Measurements from ENCODE around the gene RESP18.
A peak's percentile ranks its signal among the peaks of the same experiment; 100 is the strongest.

RESP18 gene

DNA sequence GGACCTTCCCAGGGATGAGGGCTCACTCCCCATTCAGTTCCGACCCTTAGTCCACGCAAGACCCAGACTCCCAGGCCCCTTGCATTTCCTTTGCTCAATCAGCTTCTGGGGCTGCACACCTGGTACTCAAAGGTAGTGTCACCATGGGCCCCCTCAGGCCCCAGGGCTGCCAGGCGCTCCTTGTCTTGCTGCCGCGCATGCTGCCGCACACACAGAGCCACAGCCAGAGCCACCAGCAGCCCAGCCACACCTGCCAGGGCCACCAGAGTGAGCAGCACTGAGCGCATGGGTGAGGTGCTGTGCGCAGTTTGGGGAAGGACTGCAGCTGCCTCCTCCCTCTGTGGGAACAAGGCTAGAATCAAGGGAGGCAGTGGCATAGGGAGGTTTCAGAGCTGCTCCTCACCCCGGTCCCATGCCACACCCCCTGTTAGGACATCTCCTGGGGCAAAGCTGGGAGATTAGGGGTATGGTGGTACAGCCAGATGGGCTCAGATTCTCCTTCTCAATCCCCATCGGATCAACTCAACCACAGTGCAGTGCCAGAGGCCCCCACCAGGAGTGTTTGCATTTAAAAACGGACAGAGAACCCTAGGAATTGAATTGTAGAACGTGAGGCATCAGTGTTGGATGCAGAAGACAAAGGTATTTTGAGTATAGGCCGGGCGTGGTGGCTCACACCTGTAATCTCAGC lies 34.6 kb downstream of the RESP18 start:
- FAIRE-seq (no peak), DNase-seq (ENCODE audit: insufficient read length) (no peak)
- no peak for TF ChIP-seq POLR2AphosphoS5 (IDR thresholded peaks at IDR 0.05; ENCODE audit: low read depth, low read length)

DNA sequence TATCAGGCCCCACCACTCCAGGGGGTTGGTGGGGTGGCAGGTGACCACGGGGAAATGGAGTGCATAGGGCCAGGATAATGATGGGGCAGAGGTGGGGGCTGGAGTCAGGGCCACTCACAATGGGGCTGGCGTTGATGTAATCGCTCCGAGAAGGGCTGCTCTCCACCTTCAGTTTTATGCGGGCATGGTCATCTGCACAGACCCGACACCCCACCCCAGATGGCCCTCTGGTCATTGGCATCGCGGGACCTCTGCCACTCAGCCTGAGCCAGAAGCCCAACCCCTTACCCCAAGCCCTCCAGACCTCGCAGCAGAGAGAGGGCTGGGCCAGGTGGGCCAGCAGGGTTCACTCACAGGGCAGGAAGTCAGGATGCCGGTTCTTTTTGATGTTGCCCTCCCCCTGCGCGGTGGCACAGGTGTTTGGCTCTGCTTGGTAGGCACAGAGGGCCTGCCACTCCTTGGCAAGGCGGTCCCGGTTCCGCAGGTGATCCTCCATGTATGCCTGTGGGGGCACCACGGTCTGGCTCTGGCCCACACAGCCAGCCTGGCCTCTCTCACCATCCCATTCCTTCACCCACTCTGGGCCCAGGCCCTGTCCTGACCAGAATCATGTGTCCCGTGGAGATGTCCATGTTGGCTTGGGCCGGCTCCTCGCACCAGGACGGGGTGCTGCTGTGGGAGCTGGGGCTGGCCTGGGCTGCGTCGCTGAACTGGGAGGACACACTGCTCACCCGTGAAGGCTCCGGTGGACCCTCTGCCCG lies 35.7 kb downstream of the RESP18 start:
- FAIRE-seq (no peak), DNase-seq (ENCODE audit: insufficient read length) (no peak)
- TF ChIP-seq POLR2A (IDR thresholded peaks at IDR 0.05; ENCODE audit: low read depth, low read length) (no peak), TAF1 (IDR thresholded peaks at IDR 0.05; ENCODE audit: borderline replicate concordance, low read depth, low read length) (no peak), POLR2AphosphoS5 (IDR thresholded peaks at IDR 0.05; ENCODE audit: low read depth, low read length) (no peak)

DNA sequence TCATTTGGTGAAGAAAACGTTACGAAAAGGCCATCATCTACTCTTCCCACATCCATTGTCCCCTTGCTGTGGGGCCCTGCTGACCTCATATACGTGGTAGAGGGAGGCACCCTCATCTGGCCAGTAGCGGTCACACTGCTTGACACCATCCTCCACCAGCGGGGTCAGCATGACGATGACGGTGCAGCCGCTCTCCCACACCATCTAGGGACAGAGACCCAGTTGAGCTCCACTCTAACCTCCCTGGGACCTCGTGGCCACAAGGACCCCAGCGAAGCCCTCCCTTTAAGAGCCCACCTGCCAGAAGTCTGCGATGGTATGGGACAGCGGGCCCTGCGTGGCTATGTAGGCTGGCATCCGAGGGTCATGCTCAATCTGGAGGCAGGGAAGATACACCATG lies 36.4 kb downstream of the RESP18 start:
- no peak for FAIRE-seq
- TF ChIP-seq POLR2A (IDR thresholded peaks at IDR 0.05; ENCODE audit: low read depth, low read length) (no peak), TAF1 (IDR thresholded peaks at IDR 0.05; ENCODE audit: borderline replicate concordance, low read depth, low read length) (no peak), POLR2AphosphoS5 (IDR thresholded peaks at IDR 0.05; ENCODE audit: low read depth, low read length) (no peak)
- no peak for DNase-seq (ENCODE audit: insufficient read length)

DNA sequence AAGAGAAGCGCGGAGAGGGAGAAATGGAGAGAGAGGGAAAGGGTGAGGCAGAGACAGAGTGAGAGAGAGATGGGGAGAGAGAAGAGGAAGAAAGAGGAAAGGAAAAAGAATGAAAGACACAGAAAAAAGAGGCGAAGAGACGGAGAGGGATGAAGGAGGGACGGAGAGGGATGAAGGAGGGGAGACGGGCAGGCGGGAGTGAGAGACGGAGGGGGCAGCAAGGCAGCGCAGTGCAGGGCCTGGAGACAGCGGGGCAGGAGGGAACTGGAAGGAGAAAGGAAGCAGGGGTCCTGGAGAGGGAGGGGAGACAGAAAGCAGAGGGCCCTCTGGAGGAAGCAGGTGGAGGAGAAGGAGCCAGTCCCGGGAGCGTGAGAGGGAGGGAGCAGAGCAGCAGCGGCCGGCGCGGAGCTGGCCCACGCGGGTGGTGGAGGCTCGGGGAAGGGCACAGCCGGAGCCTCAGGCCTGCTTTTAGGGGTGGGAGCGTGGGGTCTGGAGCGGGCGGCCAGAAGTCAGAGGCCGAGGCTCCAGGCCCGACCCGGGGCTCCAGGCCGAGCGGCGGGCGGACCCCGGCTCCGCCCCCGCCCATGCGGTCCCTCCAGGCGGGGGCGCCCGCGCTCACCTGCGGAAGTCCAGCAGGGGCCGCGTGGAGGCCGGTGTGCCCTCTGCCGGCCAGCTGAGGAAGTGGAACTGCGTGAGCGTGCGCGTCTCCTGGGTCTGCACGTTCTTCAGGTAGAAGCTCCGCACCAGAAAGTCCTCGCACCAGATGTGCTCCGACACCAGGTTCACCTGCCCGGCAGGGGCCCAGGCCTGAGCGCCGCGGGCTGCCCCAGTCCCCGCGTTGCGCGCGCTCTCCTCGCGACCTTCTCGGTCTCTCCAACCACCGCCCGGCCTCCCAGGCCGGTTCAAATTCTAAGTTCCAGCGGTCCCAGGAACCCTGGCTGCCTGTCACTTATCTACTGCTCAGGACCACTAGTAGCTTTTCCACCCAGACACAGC lies 37.9 kb downstream of the RESP18 start:
- TF ChIP-seq POLR2A (IDR thresholded peaks at IDR 0.05; ENCODE audit: low read depth, low read length) (peak; percentile 55; the same call in 1 of the 2 replicates), TAF1 (IDR thresholded peaks at IDR 0.05; ENCODE audit: borderline replicate concordance, low read depth, low read length) (no peak), POLR2AphosphoS5 (IDR thresholded peaks at IDR 0.05; ENCODE audit: low read depth, low read length) (no peak)
- peak; percentile 99 for DNase-seq (ENCODE audit: insufficient read length)
- FAIRE-seq = peak; percentile 99

DNA sequence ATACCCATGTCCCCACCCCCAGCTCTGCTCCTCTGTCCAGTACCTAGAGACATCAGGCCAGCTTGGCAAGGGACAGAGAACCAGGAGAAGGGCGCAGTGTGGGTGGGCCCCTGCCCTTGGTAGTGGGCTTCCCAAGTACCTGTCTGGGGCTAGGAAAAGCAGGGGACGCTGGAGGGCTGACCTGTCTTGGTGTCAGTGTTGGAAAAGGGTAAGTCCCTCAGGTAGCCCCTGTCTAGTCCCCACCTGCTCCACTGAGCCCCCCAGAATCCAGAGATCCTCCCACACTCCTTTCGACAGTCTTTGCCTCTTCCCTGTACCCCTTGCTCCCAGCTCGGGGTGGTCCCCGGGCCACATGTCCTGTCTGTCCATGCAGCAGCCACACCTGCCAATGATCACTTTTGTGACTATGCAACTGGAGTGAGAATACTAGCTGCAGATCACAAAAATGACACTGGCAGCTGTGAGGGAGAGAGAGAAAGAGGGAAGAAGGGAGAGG lies 38.8 kb downstream of the RESP18 start:
- DNase-seq (ENCODE audit: insufficient read length) (no peak), FAIRE-seq (no peak)
- TF ChIP-seq TAF1 (IDR thresholded peaks at IDR 0.05; ENCODE audit: borderline replicate concordance, low read depth, low read length) (no peak), POLR2A (IDR thresholded peaks at IDR 0.05; ENCODE audit: low read depth, low read length) (no peak), POLR2AphosphoS5 (IDR thresholded peaks at IDR 0.05; ENCODE audit: low read depth, low read length) (no peak)

DNA sequence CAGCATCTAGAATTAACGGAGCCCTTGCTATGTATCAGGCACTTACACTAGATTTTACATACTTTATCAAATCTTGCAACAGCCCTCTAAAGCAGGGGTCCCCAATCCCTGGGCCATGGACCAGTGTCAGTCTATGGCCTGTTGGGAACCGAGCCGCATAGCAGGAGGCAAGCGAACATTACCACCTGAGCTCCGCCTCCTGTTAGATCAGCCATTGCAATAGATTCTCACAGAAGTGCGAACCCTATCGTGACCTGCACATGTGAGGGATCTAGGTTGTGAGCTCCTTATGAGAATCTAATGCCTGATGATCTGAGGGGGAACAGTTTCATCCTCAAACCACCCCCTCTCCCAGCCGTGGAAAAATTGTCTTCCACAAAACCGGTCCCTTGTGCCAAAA lies 39.9 kb downstream of the RESP18 start:
- DNase-seq (ENCODE audit: insufficient read length) (no peak), FAIRE-seq (no peak)
- TF ChIP-seq POLR2AphosphoS5 (IDR thresholded peaks at IDR 0.05; ENCODE audit: low read depth, low read length) (no peak), TAF1 (IDR thresholded peaks at IDR 0.05; ENCODE audit: borderline replicate concordance, low read depth, low read length) (no peak), POLR2A (IDR thresholded peaks at IDR 0.05; ENCODE audit: low read depth, low read length) (no peak)

DNA sequence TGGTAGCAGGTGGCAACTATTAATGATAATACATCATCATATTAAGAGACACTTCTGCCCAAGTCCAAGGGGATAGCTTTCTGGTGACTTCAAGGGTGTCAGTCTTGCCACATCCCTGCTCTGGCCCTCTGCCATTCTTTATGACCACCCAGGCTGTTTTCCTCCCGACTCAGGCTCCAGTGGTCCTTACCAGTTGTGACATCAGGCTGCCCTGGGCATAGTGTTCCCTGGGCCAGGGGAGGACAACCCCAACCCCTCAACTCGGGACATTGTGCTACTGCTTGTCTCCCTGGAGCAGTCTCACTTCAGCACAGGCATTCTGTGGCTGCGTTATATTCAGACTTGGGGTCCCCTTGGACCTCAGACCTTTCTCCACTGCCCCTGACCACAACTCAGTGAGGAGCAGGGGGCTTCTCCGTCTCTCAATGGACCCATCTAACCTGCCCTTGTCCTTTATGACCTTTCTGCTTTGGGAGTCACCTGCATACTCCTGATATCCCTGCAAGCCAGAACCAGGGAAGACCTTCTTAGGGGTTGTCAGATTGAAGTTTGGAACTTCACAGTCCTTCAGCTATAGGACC lies 40.5 kb downstream of the RESP18 start:
- no peak for FAIRE-seq
- no peak for TF ChIP-seq POLR2AphosphoS5 (IDR thresholded peaks at IDR 0.05; ENCODE audit: low read depth, low read length)
- no peak for TF ChIP-seq TAF1 (IDR thresholded peaks at IDR 0.05; ENCODE audit: borderline replicate concordance, low read depth, low read length)
- no peak for TF ChIP-seq POLR2A (IDR thresholded peaks at IDR 0.05; ENCODE audit: low read depth, low read length)

DNA sequence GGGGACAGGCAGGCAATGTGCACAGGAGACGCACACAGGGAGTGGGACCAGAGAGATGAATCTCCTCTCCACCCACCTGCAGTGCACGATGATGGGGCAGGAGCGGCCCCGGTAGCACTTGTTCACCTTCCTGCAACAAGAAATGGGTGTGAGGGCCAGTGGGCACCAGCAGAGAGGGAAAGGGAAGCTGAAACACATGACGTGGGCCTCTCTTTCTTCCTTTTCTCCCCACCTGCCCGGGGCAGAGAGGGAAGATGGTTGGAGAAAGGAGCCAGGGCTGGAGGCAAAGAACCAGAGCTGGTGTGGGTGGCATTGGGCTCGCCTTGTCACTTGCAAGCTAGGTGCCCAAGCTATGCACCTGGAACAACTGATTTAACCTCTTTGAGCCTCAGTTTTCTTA lies 41.1 kb downstream of the RESP18 start:
- FAIRE-seq (no peak), DNase-seq (ENCODE audit: insufficient read length) (no peak)
- TF ChIP-seq TAF1 (IDR thresholded peaks at IDR 0.05; ENCODE audit: borderline replicate concordance, low read depth, low read length) (no peak), POLR2AphosphoS5 (IDR thresholded peaks at IDR 0.05; ENCODE audit: low read depth, low read length) (no peak), POLR2A (IDR thresholded peaks at IDR 0.05; ENCODE audit: low read depth, low read length) (no peak)

More for the DNA sequence above, 40.5 kb downstream of the RESP18 start:
- no peak for DNase-seq (ENCODE audit: insufficient read length)

DNA sequence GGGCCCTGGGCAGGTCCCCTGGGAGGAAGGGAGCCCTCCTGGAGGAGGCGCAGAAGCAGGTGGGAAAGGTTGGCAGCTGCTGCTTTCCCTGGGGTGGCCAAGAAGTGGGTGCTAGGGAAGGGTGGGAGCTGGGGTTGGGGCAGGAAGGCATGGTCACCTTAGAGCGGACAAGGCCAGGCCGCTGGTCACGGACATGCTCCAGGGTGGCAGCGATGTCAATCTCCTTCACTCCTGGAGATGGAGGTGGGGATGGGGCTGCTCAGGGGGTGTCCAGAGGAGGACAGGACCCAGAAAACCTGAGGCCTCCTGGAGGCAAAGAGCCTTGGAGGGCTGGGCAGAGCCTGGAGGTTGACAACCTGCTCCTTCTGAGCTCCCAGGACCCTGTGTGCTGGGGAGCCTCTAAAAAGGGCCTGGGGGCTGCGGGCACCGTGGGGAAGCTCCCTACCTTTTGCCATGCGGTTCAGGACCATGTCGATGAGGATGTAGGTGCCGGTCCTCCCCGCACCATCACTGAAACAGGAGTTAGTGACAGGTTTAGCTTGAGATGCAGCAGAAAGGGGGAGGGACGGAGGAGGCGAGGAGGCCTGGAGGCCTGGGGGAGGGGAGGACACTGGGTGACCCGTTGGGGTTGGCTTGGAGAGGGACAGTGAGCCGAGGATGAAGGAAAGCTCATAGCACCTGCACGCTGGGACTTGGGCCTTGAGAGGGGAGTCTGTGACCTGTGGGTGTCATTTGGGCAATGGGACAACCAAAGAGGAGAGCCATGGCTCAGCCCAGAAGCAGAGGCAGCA lies 42.0 kb downstream of the RESP18 start:
- FAIRE-seq = no peak
- no peak for DNase-seq (ENCODE audit: insufficient read length)
- TF ChIP-seq POLR2A (IDR thresholded peaks at IDR 0.05; ENCODE audit: low read depth, low read length) (no peak), TAF1 (IDR thresholded peaks at IDR 0.05; ENCODE audit: borderline replicate concordance, low read depth, low read length) (no peak), POLR2AphosphoS5 (IDR thresholded peaks at IDR 0.05; ENCODE audit: low read depth, low read length) (no peak)
